PC-3 (cell line): ENCODE data around the gene C1orf94.

ENCODE experiments used
- EZH2 ChIP-seq: fragments of 300-600 bp; sonication (generic); IDR thresholded peaks from one replicate; pipeline ENCODE4 v1.6.1; 2017; ENCODE audit warnings: antibody characterized with exemption, mild to moderate bottlenecking, low read length; ENCODE audit not compliant: unreplicated experiment
- TF ChIP-seq, protein P1 (sequence below): fragments of 300-600 bp; sonication (generic); conservative IDR thresholded peaks from 2 replicates; pipeline ENCODE4 v1.5.1; 2017; ENCODE audit warnings: antibody characterized with exemption, low read depth, mild to moderate bottlenecking, low read length

DNA sequence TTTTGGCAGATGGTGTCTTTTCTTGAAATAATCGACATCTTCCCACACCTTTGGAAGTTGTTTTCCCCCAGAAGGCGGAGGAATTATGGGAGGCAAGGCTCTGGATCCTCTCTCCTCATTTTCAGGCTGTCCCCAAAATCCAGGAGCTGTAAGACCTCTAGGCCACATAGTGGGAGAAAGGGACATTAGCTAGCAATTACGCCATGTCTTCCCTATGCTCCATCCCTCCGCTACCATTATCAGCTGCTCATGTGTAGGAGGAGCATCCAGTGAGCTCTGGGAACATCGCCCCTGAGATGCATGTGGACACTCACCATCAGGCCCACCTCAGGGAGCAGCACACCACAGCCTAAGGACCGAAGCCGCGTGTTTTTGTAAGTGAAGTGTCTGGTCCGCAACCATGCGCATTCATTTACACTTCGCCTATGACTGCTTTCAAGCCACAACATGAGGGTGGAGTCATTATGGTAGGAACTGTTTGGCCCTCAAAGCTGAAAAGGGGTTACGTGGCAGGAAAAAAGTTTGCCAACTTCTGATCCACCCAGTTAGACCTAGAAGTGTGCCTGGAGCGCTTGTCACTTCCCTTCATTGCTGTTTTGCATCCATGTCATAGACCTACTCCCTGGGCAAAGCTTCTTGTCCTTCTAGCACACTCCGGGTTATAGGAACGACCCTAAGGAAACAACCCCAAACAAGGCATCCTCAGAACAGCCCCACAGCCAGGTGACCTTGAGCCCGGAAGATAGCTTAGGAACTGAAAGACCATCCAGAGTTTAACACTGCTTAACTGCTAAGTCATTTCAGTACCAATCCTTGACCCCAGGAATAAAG lies 85.5 kb downstream of the C1orf94 start:
- TF ChIP-seq EZH2 = no peak
- TF ChIP-seq, protein P1, sequence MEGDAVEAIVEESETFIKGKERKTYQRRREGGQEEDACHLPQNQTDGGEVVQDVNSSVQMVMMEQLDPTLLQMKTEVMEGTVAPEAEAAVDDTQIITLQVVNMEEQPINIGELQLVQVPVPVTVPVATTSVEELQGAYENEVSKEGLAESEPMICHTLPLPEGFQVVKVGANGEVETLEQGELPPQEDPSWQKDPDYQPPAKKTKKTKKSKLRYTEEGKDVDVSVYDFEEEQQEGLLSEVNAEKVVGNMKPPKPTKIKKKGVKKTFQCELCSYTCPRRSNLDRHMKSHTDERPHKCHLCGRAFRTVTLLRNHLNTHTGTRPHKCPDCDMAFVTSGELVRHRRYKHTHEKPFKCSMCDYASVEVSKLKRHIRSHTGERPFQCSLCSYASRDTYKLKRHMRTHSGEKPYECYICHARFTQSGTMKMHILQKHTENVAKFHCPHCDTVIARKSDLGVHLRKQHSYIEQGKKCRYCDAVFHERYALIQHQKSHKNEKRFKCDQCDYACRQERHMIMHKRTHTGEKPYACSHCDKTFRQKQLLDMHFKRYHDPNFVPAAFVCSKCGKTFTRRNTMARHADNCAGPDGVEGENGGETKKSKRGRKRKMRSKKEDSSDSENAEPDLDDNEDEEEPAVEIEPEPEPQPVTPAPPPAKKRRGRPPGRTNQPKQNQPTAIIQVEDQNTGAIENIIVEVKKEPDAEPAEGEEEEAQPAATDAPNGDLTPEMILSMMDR = no peak
